ENCODE measurements around the gene HDGFL1.

The HDGFL1 gene

DNA sequence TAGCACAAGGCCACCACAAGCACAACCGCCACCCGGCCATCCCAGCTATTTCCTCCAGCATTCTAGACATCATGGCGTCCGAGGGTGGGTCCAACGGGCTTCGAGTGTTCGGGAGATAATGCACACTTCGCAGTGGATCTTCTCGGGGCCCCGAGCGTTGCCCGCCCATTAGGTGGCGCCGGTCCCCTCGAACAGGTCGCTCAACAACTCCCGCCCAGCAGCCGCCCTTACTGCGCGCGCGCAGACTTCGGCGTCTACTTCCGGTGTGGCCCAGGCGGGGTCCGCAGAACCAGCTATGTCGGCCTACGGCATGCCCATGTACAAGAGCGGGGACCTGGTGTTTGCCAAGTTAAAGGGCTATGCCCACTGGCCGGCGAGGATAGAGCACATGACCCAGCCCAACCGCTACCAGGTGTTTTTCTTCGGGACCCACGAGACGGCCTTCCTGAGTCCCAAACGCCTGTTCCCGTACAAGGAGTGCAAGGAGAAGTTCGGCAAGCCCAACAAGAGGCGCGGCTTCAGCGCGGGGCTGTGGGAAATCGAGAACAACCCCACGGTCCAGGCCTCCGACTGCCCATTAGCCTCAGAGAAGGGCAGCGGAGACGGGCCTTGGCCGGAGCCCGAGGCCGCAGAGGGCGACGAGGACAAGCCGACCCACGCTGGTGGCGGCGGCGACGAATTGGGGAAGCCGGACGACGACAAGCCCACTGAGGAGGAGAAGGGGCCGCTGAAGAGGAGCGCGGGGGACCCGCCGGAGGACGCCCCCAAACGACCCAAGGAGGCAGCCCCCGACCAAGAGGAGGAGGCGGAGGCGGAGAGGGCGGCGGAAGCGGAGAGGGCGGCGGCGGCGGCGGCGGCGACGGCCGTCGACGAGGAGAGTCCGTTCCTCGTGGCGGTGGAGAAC lies at the start of gene HDGFL1:
HDGFL1 (plus strand) TSS at position 286 of the 904 bp plus-strand sequence; CDS start at position 296, 10 bp downstream.
- FAIRE-seq, result no peak

DNA sequence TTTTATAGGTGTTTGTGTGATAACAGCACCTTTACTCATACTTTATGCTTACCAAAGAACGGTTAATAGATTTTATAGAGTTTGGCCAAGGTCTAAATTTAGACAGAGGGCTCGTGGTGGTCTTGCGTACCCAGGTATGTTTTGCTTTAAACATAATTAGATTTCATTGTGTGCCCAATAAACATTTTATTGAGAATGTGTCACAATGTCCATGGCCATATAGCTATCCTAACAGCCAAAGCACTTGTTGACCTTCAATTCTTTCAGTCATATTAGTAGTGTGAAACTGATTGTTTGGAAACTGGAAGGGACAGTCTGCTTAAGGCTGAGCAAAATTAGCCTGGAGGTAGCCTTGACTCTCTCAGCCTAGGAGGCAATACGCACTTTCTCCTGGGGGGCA lies 48.3 kb upstream of the HDGFL1 start:
- FAIRE-seq, result no peak

DNA sequence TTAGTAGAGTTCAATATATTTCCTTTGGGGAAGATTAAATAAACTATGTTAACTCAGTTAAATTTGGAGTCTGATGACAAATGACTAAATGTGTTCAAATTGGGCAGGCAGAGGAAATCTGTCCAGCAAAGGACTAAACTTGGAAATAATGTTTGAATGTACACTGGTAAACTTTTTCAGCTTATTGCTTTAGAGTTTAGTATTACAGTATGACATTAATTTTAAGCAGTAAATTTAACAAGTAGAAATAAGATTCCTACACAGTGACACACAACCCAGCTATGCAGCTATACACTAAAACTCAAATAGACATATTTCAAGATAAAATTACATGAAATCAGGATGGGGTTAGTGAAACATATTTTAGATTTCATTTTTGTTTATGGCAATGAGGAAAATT lies 42.6 kb upstream of the HDGFL1 start:
- no peak for FAIRE-seq

DNA sequence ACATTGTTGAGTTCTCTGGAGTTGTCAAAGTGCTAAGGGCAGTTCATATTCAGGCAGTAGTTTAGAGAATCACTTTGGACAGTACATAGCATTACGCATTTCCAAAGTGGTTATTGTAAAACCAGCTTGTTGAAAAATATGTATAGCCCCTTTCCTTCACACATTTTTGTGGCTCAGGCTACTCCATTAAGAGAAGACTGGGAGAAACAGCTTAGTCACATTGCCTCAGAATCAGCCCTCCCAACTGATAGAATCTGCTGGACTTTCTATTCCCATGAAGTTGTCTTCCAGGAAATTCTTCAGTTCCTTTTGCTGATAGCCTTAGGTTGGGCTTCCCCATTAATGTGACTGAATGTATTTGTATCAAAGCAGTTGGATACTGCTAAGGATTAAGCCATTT lies 39.5 kb upstream of the HDGFL1 start:
- FAIRE-seq, result no peak

DNA sequence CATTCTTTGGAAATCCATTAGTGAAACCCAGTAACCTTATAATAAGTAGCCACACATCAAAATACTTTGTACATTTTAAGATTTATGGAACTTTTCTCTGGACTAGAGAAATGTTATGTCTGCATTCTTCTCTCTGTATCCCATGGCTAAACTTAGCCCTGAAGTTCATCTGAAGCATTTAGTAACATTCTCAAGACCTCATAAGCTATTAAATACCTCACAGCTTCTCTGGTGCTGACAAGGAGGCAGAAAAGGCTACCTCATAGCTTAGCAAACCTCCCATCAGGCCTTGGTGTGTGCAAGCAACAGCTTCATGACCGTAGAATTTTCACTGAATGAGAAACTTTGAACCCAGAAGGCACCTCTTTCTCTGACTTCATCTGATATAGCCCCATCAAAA lies 38.9 kb upstream of the HDGFL1 start:
- FAIRE-seq, result no peak

DNA sequence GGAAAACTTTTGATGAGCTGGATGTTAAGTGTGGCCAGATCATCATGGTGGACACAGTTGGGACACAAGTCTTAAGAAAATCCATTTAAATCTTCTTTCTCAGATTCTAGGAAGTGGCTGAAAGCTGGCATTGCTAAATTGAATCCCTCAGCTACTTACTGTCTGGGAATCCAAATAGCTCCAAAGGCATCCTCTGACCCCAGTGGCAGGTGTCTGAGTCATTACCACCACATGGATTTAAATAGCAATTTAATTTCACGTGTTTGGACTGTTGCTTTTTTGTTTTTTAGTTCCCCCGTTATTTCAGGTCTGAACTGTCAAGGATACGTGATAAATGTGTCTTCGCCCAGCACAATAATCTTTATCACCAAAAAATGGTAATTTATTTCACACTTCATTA lies 33.2 kb upstream of the HDGFL1 start:
- FAIRE-seq, result no peak

DNA sequence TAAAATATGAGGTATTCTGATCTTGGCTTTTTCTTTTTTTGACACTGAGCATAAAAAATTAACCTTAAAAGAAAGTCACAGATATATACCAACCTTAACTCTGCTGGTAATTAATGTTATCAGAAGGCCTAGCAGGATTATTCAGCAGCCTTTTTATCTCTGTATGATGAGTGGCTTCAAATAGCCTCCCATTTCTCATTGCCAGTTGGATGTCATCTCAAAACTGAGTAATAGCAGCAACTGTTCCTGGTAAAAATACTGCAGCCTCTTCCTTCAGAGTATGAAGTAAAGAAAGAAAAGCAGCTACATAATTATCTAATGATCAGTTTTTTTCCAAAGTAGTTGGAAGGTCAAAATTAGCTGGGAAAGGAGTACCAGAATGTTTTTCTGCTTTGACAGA lies 24.9 kb upstream of the HDGFL1 start:
- no peak for FAIRE-seq

DNA sequence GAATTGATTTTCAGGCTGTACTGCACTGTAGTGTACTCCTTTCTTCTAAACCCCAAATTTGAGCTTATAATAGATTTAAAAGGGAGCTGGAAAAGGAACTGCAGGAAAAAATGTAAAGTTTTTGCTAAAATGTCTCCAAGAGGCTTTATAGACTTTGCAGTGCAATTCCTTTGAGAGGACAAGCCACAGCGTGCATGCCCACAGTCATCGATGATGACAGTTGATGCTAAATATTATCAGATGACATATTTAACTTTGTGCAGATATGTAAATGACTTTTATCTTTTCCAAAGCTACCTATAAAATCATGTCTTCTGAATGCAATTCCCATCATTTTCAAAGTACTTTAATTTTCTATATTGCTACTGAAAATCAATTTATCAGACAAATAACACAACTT lies 24.3 kb upstream of the HDGFL1 start:
- no peak for FAIRE-seq

DNA sequence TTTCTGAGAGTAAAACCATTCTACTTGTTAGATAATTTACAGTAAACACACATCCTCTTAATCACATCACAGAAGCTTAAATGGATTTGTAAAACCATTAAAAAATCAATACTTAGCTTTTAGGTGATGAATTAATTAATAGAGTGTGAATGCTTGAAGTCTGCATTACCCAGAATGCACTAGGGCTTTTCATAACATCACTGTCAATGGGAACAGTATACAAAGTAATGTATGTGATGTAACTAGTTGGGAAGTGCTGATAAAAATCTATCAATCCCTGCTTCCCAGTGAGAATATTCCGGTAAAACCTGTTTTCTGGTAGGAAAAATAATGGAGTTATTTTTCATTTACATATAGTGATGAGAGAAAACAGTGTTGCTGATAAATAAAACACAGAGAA lies 23.1 kb upstream of the HDGFL1 start:
- no peak for FAIRE-seq

DNA sequence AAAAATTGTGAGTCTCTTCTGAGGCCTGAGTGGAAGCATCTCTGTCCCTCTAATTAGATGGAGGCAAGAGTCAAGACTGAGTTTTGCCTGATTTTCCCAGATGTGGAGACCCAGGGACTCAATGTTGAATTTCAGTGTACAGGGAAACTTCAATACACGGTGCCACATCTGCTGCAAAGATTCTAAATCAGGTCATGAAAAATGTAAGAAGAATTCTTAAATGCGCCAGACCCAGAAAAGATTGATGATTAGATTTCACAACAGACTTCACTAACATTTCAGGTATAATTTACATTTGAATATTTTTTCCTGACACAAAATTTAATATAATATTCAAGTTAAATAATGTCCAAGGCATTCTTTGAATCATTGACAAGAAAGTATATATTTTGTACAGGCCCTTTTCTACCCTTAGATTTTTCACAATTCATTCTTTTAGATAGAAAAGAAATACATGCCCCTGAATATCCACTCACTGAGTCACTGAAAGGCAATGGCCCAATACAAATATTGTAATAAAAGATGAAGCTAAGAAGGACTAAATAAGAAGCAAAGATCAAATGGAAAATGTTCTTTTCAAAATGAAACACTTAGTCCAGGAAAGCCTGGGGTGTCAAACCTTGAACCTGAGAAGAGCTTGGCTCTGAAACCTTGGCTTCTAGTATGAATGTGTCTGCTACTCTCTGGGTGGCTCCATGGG lies 18.2 kb upstream of the HDGFL1 start:
- FAIRE-seq, result no peak

DNA sequence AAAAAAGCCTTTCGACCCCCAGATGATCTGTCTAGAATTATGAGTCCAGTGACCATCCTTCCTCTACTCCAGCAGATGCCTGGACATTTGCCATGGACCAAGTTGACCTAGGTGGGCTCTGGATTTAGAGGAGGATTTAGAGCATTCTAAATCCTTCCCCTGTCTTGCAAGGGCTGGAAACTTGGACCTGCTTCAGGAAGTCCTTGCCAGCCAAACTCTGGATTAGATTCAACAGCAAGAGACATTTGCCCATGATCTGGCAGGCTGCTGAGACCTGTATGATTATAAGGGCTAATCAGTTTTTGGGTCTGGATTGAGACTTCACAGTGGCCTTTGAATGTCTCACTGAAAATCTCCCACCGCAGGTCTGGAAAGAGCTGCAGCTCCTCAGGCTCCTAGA lies 13.1 kb upstream of the HDGFL1 start:
- FAIRE-seq, result no peak

DNA sequence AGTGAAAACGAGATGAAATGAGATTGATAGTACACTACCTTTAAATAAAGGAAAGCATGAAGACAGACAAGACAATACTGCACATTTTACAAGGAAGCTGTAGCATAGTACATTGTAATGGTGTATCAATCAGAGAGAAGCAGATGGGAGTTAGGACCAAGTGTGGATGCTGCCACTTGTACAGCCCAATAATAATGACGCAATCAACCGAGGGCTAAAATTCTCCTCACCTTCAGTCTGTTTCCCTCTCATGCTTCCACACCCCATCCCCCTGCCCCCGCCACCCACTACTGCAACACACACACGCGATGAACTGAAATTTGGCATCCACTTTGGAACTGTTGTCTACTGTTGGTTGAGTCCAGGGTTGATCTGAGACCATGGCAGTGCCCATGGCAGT lies 12.4 kb upstream of the HDGFL1 start:
- no peak for FAIRE-seq

DNA sequence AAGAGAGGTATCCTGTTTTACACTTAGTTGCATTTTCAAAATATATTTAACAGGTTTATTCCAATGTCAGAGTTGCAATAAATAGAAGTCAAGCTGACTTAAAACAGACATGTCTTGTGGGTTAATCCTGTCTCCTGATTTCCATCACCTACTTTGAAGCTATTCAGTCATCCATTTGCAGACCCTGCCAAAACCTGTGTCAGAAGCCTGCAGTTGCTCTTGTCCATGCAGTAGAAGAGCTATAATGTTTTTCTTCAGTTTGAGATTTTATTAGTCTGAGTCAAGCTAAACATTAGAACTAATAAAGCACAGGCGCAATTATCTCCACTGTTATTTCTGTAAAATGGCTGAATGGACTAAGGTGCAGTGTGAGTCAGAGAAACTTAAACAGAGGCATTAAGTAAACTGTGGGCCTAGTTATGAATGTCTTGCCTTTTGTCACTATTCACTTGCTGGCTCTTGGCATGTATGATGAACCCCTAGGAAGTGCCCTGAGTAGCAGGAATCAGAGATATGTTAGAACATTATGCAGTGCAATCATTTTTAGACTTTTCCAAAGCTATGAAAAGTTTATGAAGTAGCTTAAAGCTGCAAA lies 11.0 kb upstream of the HDGFL1 start:
- no peak for FAIRE-seq

DNA sequence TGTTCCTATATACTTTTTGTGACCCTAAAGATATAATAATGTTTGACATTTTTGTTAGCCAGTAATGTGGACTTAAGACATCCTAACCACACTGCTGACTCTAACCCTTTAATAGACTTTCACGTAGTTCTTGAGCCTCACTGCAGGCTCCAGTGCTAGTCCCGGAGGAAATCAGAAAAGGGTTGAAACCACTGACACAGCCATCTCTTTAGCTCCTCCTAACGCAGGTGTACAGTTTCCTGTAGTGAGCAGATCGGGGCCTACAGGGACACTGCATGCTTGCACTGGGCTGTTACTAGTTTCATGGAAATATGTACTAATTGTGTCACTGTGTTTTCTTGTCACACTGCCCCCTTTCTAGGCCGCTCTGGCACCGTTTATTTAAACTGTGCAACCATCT lies 512 bp upstream of the HDGFL1 start:
- FAIRE-seq, result no peak

DNA sequence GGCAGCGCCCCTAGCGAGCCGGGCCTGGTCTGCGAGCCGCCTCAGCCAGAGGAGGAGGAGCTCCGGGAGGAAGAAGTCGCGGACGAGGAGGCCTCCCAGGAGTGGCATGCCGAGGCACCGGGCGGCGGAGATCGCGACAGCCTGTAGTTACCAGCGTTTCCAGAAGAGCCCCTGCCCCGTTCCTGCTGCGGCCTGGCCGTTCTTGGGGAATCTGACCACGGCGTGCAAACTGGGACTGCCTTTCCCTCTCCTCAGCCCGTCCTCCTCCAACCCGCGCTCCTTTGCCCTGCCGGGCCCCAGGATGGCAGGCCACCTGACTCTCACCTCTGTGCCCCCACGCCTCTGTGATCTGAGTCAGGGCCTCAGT lies 802 bp downstream of the HDGFL1 start:
- no peak for FAIRE-seq

DNA sequence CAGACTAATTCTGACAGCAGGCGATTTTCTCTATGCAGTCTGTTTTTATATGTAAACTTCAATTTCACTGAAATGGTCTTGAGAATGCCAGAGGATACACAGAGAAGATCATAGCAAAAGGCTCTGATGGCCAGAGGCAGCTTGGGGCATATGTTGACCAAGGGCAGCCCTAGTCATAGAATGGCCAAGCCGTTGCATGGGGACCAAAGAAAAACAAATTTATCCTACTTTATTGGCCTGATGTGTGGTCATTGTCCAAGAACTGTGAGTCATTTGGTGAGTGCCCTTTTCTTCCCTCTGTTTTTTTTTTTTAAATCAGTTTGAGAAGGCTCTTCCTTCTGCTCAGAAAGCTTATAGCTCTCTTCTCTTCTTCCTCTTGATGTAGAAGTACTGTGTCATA lies 5.8 kb downstream of the HDGFL1 start:
- no peak for FAIRE-seq

DNA sequence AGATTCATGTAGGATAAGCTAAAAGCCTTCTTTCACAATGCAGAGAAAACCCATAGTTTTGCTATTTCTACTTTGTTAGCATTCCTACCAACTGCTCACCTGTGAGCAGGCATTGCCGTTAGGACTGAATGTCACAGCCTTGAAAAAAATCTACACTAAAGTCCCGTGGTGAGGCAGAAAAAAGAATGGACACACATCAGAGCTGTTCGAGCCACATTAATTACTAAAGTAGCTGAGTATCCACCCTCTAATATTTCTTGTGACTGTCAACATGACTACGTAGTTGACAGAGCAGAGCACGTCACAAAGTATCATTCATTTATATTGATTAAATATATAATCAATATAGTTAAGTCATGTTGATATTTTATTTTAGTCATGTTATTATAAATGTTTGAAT lies 10.1 kb downstream of the HDGFL1 start:
- no peak for FAIRE-seq

DNA sequence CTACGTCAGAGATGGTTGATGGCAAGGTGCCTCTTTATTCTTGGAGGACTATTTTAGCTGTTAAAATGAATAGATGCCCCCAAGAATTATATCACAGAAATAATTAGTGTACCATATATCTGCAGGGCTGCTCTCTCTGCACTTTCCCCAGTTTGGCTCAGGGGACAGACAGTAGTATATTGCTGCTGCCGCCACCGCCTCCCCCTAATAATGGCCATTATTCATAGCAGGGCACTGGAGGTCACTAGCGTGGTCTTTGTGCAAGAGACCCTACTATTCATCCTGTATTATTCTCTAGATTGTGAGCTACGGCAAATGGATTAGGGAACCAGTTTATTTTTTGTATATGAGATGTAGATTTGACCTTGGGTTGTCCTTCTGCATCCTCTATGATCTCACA lies 11.0 kb downstream of the HDGFL1 start:
- FAIRE-seq, result no peak

DNA sequence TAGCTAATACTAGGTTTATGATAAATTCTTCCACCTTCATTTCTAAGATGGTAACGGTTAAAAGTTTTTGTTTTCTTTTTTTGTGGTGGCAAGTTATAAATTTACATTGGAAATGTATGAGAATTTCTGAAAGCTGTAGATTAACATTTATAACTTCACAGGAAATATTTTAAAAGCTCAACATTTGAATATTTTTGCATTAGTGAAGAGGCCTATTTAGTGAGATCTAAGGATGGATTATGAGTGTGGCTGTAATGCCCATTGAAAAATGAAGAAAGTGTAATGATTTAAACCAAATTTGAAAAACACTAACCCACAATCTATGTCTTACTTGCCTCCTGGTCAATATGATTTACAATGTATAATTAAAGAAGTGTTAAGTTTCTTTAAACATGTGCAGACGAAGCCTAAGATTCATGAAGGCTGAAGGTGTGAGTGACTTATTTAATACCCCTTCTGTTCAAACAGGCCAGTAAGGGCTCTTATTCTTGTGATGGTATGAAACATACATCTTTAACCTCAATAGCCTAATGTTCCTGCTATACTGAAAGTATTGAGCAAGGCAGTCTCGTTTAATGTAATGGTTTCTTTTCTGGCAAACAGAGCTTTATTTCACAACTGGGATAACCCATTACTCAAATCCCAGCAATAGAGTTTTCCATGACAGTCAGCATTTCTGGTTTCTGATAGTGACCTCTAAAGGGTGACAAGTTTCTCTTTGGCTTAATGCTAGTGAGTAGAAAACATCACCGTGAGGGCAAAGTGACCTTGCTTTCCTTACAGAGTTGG lies 13.2 kb downstream of the HDGFL1 start:
- no peak for FAIRE-seq

DNA sequence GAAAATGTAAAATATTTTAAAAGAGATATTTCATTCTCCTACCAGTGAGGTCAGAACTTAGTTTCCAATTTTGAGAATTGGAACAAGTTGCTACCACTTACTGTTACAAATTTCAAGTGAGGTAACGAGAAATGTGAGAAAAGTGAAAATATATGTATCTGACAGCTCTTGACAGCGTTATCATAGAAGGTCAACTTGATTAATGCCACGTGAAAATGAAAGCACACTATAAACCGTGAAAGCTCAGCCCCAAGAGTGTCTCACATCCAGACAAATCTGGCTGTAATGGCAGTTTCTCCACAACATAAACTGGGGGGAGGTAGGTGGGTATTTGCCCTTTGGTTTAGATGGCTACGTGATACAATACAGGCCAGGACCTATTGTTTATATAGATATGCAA lies 13.9 kb downstream of the HDGFL1 start:
- FAIRE-seq, result no peak

DNA sequence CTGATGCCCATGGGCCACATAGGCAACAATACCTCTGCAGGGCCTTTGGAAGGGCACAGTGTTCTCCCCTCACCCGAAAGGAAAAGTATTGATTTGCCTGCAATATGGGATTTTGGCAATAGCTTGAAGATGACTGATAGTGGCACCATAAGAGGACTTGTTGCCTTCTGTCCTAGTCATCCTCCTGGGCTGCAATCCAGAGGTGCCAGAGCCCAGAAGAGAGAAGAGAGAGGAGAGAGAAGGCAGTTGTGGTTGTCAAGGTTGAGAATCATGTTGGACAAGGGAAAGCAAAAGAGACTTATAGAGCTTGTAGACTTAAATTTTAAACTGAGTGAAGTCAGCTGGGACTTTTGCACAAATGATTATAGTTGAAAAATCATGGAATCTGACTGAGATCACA lies 14.6 kb downstream of the HDGFL1 start:
- no peak for FAIRE-seq

DNA sequence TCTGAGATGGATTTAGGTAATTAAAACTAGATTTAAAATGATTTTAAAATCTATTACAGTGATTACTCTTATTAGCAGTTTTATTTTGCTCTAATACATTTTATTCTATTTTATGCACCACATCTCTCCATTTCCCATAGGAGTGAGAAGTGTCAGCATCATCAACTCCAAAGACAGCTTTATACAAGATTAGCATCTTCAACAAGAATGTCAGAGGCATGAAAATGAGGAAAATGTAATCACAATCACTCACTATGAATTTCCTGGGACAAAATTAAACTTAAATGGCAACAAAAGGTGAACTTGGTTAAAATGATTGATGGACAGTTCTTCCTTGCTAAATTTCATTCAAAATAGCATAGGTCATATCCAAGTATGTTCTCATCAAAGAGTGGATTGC lies 19.8 kb downstream of the HDGFL1 start:
- no peak for FAIRE-seq

DNA sequence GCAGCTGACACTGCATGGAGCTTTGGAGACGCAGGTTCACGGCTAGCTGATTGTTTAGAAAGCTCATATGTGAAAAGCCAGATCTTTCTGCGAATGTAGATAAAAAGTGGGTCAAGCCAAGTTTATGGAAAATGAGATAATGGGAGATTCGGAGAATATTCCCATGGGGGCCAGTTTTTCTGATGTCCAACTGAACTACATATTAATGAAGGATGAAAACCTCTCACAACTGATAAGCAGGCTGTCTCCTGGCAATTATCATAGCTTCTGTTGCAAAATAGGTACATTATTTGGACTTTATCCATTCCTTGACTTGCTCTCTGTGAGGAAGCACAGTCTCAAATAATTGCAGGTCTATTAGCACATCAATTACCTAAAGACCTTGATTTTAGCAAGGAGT lies 21.1 kb downstream of the HDGFL1 start:
- FAIRE-seq, result no peak

All from G401.6 (cell line).